ENCODE data around the gene KLF16.
"Not testable (repeated sequence)": the region's sequence is repeated elsewhere in the genome, so short reads cannot be mapped to it uniquely, and the experiment has no call there.

KLF16 gene

GRCh38 chr19:1896508-1896907, 33.1 kb upstream of the KLF16 start:
- ATAC-seq (no peak), DNase-seq (no peak)
- no peaks in the 10 kb centered on the region for H3K27me3 Mint-ChIP-seq
- peak overlapping the region; percentile 94 for H3K27ac Mint-ChIP-seq
- H3K9me3 Mint-ChIP-seq = no peaks in the 10 kb centered on the region
- peak overlapping the region; percentile 82 for H3K4me3 Mint-ChIP-seq
- peaks cover 37% of the 10 kb centered on the region for H3K4me1 Mint-ChIP-seq
- peaks cover 4% of the 10 kb centered on the region for H3K36me3 Mint-ChIP-seq (ENCODE audit: low read depth)

- H3K9me3 Mint-ChIP-seq = no peaks in the 10 kb centered on the region
- H3K27me3 Mint-ChIP-seq = no peaks in the 10 kb centered on the region
- peak overlapping the region; percentile 54 for H3K27ac Mint-ChIP-seq
- ATAC-seq (no peak), DNase-seq (no peak)
- H3K4me1 Mint-ChIP-seq = peaks cover 37% of the 10 kb centered on the region
- H3K4me3 Mint-ChIP-seq = no peak overlapping the region
- H3K36me3 Mint-ChIP-seq (ENCODE audit: low read depth) = peaks cover 4% of the 10 kb centered on the region
Observed at GRCh38 chr19:1893791-1894190, 30.4 kb upstream of the KLF16 start.

GRCh38 chr19:1889907-1890306, 26.5 kb upstream of the KLF16 start:
- Mint-ChIP-seq H3K4me1 (peaks cover 11% of the 10 kb centered on the region), H3K36me3 (ENCODE audit: low read depth) (peaks cover 2% of the 10 kb centered on the region), H3K4me3 (no peak overlapping the region), H3K27ac (no peak overlapping the region), H3K9me3 (no peaks in the 10 kb centered on the region), H3K27me3 (no peaks in the 10 kb centered on the region)
- DNase-seq (no peak), ATAC-seq (no peak)

GRCh38 chr19:1888385-1888784, 25.0 kb upstream of the KLF16 start:
- H3K9me3 Mint-ChIP-seq = no peaks in the 10 kb centered on the region
- no peak for DNase-seq
- H3K27me3 Mint-ChIP-seq = no peaks in the 10 kb centered on the region
- H3K4me1 Mint-ChIP-seq = peaks cover 15% of the 10 kb centered on the region
- H3K4me3 Mint-ChIP-seq = no peak overlapping the region
- no peak overlapping the region for H3K27ac Mint-ChIP-seq
- no peak for ATAC-seq
- peaks cover 3% of the 10 kb centered on the region for H3K36me3 Mint-ChIP-seq (ENCODE audit: low read depth)

- H3K27ac Mint-ChIP-seq; H3K27me3 Mint-ChIP-seq; DNase-seq; H3K4me3 Mint-ChIP-seq; H3K36me3 Mint-ChIP-seq (ENCODE audit: low read depth); H3K9me3 Mint-ChIP-seq; ATAC-seq: not testable (repeated sequence)
- H3K4me1 Mint-ChIP-seq = peaks cover 29% of the 10 kb centered on the region
Observed at GRCh38 chr19:1886360-1886759, 23.0 kb upstream of the KLF16 start.

GRCh38 chr19:1885398-1886119, 22.2 kb upstream of the KLF16 start, which contains the start of gene ABHD17A:
Gene ABHD17A, minus strand, starts transcription at chr19:1885496. Its CDS starts 3,930 bp downstream, at chr19:1881566.
- H3K4me3 Mint-ChIP-seq = peak within 1 kb of the TSS; percentile 92
- H3K36me3 Mint-ChIP-seq (ENCODE audit: low read depth) = not testable (repeated sequence)

GRCh38 chr19:1884719-1885334, 21.4 kb upstream of the KLF16 start:
- no peak for ATAC-seq
- Mint-ChIP-seq H3K27ac (peak overlapping the region; percentile 89), H3K4me3 (peak overlapping the region; percentile 92), H3K36me3 (ENCODE audit: low read depth) (peaks cover 3% of the 10 kb centered on the region), H3K27me3 (no peaks in the 10 kb centered on the region), H3K9me3 (no peaks in the 10 kb centered on the region), H3K4me1 (peaks cover 33% of the 10 kb centered on the region)
- no peak for DNase-seq

More at GRCh38 chr19:1885398-1886119, 22.2 kb upstream of the KLF16 start, which contains the start of gene ABHD17A:
- Mint-ChIP-seq H3K4me1 (peaks cover 29% of the 10 kb centered on the region), H3K27ac (peak within 1 kb of the TSS; percentile 89)
- DNase-seq (peak; percentile 97), ATAC-seq (peak; percentile 70)
- not testable (repeated sequence) for H3K9me3 Mint-ChIP-seq, H3K27me3 Mint-ChIP-seq

GRCh38 chr19:1884291-1884718, 20.9 kb upstream of the KLF16 start:
- H3K4me1 Mint-ChIP-seq = peaks cover 33% of the 10 kb centered on the region
- peak overlapping the region; percentile 92 for H3K4me3 Mint-ChIP-seq
- H3K9me3 Mint-ChIP-seq = no peaks in the 10 kb centered on the region
- DNase-seq = no peak
- peaks cover 3% of the 10 kb centered on the region for H3K36me3 Mint-ChIP-seq (ENCODE audit: low read depth)
- H3K27ac Mint-ChIP-seq = peak overlapping the region; percentile 89
- no peaks in the 10 kb centered on the region for H3K27me3 Mint-ChIP-seq
- peak; percentile 21 for ATAC-seq

- peak; percentile 31 for ATAC-seq
- peaks cover 33% of the 10 kb centered on the region for H3K4me1 Mint-ChIP-seq
Observed at GRCh38 chr19:1883784-1884183, 20.4 kb upstream of the KLF16 start.

GRCh38 chr19:1882786-1883692, 19.7 kb upstream of the KLF16 start:
- peaks cover 3% of the 10 kb centered on the region for H3K36me3 Mint-ChIP-seq (ENCODE audit: low read depth)
- no peaks in the 10 kb centered on the region for H3K27me3 Mint-ChIP-seq
- ATAC-seq (no peak), DNase-seq (no peak)
- H3K27ac Mint-ChIP-seq = peak overlapping the region; percentile 89
- H3K9me3 Mint-ChIP-seq = no peaks in the 10 kb centered on the region
- H3K4me1 Mint-ChIP-seq = peaks cover 33% of the 10 kb centered on the region
- peak overlapping the region; percentile 92 for H3K4me3 Mint-ChIP-seq

More at GRCh38 chr19:1883784-1884183, 20.4 kb upstream of the KLF16 start:
- no peak for DNase-seq
- Mint-ChIP-seq H3K27me3 (no peaks in the 10 kb centered on the region), H3K27ac (peak overlapping the region; percentile 89), H3K4me3 (peak overlapping the region; percentile 92), H3K36me3 (ENCODE audit: low read depth) (peaks cover 3% of the 10 kb centered on the region), H3K9me3 (no peaks in the 10 kb centered on the region)

- ATAC-seq = peak; percentile 51
- peak overlapping the region; percentile 89 for H3K27ac Mint-ChIP-seq
- H3K27me3 Mint-ChIP-seq = no peaks in the 10 kb centered on the region
- H3K9me3 Mint-ChIP-seq = no peaks in the 10 kb centered on the region
- H3K4me1 Mint-ChIP-seq = peaks cover 33% of the 10 kb centered on the region
- H3K36me3 Mint-ChIP-seq (ENCODE audit: low read depth) = peaks cover 3% of the 10 kb centered on the region
- H3K4me3 Mint-ChIP-seq = peak overlapping the region; percentile 92
- DNase-seq = peak; percentile 68
Observed at GRCh38 chr19:1882089-1882785, 18.9 kb upstream of the KLF16 start.

GRCh38 chr19:1881393-1882088, 18.2 kb upstream of the KLF16 start:
- not testable (repeated sequence) for DNase-seq; H3K36me3 Mint-ChIP-seq (ENCODE audit: low read depth); H3K9me3 Mint-ChIP-seq; H3K27me3 Mint-ChIP-seq; ATAC-seq
- Mint-ChIP-seq H3K27ac (peak overlapping the region; percentile 89), H3K4me1 (peaks cover 33% of the 10 kb centered on the region), H3K4me3 (peak overlapping the region; percentile 92)

GRCh38 chr19:1880611-1881392, 17.4 kb upstream of the KLF16 start:
- Mint-ChIP-seq H3K4me1 (peaks cover 36% of the 10 kb centered on the region), H3K27me3 (no peaks in the 10 kb centered on the region), H3K36me3 (ENCODE audit: low read depth) (peaks cover 3% of the 10 kb centered on the region), H3K4me3 (peak overlapping the region; percentile 51), H3K9me3 (no peaks in the 10 kb centered on the region), H3K27ac (no peak overlapping the region)
- no peak for ATAC-seq
- DNase-seq = no peak

All from activated naive CD8-positive, alpha-beta T cell treated with anti-CD3 and anti-CD28 coated beads, Interleukin-2, amount 50 U/mL, for 24 hours (primary cell).